AG04449 (cell line): ENCODE data around the gene CEMIP.

Source experiments
- CTCF ChIA-PET: fragments of 350-600 bp; formaldehyde crosslinking; extraction: SDS; loops from one replicate; lab custom pipeline; 2021; ENCODE audit warnings: antibody characterized with exemption; lab: Yijun Ruan, JAX
- POLR2A ChIA-PET: fragments of 400-600, 350-600 bp; formaldehyde crosslinking; extraction: SDS; loops from one replicate; lab custom pipeline; 2020; ENCODE audit warnings: antibody characterized with exemption, inconsistent platforms; lab: Yijun Ruan, JAX
- DNase-seq: peaks from one replicate; pipeline ENCODE4 v3.0.0-alpha.2; 2010; ENCODE audit warnings: low read depth, low spot score
- H3K4me3 ChIP-seq: 2 replicates; pipeline ENCODE4 v1.5.1; 2011; ENCODE audit warnings: low read depth, mild to moderate bottlenecking, control low read depth, low read length
- TF ChIP-seq, protein P1 (sequence below): IDR thresholded peaks from one replicate; pipeline ENCODE4 v1.5.1; 2011; ENCODE audit warnings: mild to moderate bottlenecking, moderate library complexity, low read length, control low read depth, inconsistent platforms; ENCODE audit not compliant: insufficient read depth; ENCODE audit errors: missing control alignments

Gene CEMIP

DNA sequence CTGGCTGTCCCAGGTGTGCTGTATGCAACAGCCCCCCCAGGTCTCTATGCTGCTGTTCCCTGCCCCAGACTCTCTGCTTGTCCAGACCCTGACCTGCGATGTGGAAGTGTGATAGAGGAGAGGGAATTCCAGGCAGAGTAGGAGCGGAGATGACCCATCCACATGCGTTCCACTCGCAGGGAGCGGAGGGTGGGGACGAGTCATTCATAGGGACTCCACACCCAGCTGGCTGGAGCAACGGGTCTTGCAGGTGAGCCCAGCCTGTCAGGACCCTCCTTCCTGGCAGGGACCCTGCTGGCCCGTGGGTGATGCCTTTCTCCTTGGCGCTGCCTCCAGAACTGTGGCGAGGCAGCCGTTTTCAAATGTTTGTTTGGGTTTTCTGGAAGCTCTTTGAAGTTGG, 58.8 kb downstream of the CEMIP start:
- POLR2A ChIA-PET = interaction anchor here (0.7 kb wide), 1 partner anchor 34 kb away, joined by 3 read pairs; no protein-coding TSS in a partner anchor
- H3K4me3 ChIP-seq = no peak overlapping the region
- TF ChIP-seq, protein P1, sequence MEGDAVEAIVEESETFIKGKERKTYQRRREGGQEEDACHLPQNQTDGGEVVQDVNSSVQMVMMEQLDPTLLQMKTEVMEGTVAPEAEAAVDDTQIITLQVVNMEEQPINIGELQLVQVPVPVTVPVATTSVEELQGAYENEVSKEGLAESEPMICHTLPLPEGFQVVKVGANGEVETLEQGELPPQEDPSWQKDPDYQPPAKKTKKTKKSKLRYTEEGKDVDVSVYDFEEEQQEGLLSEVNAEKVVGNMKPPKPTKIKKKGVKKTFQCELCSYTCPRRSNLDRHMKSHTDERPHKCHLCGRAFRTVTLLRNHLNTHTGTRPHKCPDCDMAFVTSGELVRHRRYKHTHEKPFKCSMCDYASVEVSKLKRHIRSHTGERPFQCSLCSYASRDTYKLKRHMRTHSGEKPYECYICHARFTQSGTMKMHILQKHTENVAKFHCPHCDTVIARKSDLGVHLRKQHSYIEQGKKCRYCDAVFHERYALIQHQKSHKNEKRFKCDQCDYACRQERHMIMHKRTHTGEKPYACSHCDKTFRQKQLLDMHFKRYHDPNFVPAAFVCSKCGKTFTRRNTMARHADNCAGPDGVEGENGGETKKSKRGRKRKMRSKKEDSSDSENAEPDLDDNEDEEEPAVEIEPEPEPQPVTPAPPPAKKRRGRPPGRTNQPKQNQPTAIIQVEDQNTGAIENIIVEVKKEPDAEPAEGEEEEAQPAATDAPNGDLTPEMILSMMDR = no peak
- CTCF ChIA-PET = no interaction called here
- no peak for DNase-seq

- DNase-seq = no peak
- TF ChIP-seq, protein P1 = no peak
- ChIA-PET POLR2A (no interaction called here), CTCF (no interaction called here)
- no peak overlapping the region for H3K4me3 ChIP-seq
These were observed 59.5 kb downstream of the CEMIP start for GRCh38 chr15:80838666-80839065.

DNA sequence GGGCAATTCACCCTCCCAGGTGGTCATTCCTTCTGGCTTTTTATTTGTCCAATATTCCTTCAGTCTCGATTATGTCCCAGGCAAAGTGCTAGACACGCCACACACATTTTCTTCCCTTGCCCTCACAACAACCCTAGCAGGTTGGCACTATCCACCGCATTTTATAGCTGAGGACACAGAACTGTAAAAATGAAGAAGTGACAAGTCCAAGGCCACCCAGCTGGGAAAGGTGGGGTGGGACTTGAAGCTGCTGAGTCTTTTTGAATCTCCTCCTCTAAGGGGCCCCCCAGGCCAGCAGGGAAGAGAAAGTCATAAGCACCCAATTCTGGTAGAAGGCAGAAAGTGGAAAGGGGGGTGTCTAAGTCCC, 60.6 kb downstream of the CEMIP start:
- no peak overlapping the region for H3K4me3 ChIP-seq
- POLR2A ChIA-PET = no interaction called here
- TF ChIP-seq, protein P1 = no peak
- CTCF ChIA-PET = no interaction called here
- no peak for DNase-seq

DNA sequence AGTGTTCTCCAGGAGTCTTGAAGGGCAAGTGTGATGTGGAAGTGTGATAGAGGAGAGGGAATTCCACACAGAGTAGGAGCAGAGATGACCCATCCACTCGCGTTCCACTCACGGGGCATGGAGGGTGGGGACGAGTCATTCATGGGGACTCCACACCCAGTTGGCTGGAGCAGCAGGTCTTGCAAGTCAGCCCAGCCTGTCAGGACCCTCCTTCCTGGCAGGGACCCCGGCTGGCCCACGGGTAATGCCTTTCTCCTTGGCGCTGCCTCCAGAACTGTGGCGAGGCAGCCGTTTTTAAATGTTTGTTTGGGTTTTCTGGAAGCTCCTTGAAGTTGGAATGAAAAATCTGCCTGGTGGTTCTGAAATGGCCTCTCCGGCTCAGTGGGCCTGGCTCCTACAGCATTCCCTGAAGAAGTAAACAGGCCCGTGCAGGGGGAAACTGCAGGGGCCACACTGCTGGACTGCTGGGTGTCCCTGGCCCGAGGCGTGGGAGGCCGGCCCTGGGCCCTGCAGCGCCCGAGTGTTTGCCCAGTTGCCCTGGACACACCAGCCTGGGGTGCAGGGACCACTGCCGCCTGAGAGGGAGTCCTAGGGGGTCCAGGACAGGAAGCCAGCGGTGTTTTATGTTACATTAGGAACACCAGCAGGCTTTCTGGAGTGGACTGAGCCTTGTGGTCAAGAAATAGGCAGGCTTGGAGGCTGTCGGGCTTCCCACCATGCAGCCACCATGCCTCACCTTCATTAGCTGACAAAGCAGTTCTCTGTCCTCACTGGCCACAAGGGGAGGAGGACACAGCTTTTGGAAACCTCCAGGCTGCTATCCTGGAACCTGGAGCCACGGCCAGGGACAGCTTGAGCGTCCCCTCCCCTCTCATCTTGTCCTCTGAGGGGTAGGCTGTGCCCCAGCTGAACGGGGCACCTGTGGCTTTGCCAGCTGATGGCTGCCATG, 61.3 kb downstream of the CEMIP start:
- no peak for DNase-seq
- TF ChIP-seq, protein P1 = no peak
- no peak overlapping the region for H3K4me3 ChIP-seq
- ChIA-PET CTCF (no interaction called here), POLR2A (no interaction called here)

- POLR2A ChIA-PET = no interaction called here
- DNase-seq = no peak
- CTCF ChIA-PET = no interaction called here
- H3K4me3 ChIP-seq = no peak overlapping the region
- TF ChIP-seq, protein P1 = no peak
These were observed 62.4 kb downstream of the CEMIP start for GRCh38 chr15:80841541-80841940.

GRCh38 chr15:80844011-80844732, 65.0 kb downstream of the CEMIP start:
- POLR2A ChIA-PET = interaction anchor here (0.8 kb wide), 1 partner anchor 56 kb away, joined by 3 read pairs; no protein-coding TSS in a partner anchor
- TF ChIP-seq, protein P1 = no peak
- DNase-seq = no peak
- CTCF ChIA-PET = interaction anchor here (1.2 to 1.8 kb wide), 3 partner anchors 16 to 126 kb away, joined by 3 to 5 read pairs (median 4); partner anchors contain the start of gene CEMIP
- no peak overlapping the region for H3K4me3 ChIP-seq
